AG20443 (cell line): ENCODE measurements around the gene ACAP3.
"Not testable (repeated sequence)": the region's sequence is repeated elsewhere in the genome, so short reads cannot be mapped to it uniquely, and the experiment has no call there.

ENCODE experiments used
- DNase-seq: peaks from one replicate; pipeline ENCODE4 v3.0.0; 2012; ENCODE audit warnings: low spot score, mixed read lengths

Gene ACAP3

GRCh38 chr1:1262758-1263157 lies 45.0 kb downstream of the ACAP3 start:
- DNase-seq, result no peak

- no peak for DNase-seq
Measured at GRCh38 chr1:1262071-1262470, 45.7 kb downstream of the ACAP3 start.

DNA sequence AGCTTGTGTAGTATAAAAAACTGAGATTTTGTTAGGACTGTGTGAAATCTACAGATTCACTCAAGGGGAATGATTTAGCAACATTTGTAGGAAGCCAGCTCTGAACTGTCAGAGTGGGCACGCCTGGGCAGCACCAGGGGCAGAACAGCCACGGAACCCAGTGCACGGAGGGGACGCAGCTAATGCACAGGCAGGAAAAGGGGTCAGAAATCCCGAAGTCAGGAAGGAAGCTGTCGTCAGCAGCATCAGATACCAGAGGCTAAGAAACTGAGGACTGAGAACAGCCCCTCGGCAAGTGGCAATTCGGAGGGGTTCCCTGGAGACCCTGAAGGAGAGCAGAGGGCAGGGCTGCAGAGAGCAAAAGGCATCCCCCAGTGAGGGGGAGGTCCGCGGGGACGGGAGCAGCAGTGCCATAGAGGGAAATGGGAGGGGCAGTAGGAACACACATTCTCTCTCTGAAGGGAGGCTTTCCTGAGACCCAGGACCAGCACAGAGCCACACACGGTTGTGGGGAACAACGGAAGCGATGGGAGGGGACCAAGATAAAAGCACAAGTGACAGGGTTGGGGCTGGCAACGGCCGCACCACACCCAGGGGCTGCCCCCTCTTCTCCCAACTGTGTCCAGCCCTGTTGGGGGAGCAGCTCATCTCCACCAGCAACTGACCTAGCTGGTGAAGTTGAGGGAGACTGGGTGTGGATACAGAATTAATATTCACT lies 46.7 kb downstream of the ACAP3 start:
- no peak for DNase-seq

DNA sequence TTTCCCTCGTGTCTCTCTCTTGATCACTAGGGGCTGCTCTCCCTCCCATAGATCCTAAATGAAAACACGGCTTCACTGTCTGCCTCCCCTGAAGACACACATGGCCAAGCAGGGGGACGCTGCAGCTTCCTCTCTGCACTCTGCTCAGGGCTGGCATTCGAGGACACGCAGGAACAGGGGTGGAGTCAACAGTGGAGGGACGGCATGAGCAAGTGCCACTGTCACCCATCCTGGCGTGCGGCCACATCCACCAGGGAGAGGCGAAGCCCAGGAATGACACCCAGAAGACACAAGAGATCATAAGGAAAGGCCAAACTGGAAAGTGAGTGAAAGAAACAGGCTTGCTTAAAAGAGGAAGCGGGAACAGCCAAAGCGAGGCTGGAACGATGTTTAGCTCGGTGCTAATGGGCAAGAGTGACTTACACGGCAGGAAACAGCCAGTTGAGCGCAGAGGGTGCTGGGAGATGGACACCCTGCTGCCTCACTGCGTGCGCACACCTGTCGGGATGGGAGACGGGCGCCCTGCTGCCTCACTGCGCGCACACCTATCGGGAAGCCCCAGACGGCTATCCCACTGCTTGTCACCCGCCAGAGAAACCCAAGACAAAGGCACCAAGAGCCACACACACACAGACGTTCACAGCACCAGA lies 47.7 kb downstream of the ACAP3 start:
- no peak for DNase-seq

DNA sequence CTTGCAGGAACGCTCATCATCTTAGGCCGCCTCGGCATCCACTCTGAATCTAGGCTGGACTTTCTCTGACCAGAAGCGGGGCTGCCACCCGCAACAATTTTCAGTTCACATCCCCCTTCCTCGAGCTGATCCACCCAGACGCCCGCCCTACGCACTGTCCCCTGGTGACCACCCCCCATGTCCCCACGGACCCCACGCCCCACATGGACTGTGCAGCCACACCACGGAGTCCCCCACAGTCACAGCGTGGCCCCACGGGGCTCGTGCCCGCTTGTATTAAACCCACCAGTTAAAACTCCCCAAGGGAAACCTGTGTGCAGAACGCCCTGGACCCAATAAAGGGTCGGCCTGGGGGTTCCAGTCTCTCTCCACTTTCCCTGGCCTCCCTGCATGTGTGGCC lies 48.2 kb downstream of the ACAP3 start:
- DNase-seq, result no peak

DNA sequence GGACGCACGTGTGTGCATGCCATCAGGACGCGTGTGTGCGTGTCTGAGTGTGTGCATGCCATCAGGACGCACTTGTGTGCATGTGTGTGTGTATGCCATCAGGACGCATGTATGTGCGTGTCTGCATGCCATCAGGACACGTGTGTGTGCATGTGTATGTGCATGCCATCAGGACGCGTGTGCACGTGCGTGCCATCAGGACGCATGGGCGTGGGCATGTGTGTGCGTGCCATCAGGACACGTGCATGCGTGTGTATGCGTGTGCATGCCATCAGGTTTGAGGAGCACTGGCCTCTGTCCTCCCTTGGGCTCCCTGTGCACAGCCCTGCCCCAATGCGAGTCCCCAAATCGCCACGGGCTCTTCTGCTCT lies 48.6 kb downstream of the ACAP3 start:
- DNase-seq, result no peak

DNA sequence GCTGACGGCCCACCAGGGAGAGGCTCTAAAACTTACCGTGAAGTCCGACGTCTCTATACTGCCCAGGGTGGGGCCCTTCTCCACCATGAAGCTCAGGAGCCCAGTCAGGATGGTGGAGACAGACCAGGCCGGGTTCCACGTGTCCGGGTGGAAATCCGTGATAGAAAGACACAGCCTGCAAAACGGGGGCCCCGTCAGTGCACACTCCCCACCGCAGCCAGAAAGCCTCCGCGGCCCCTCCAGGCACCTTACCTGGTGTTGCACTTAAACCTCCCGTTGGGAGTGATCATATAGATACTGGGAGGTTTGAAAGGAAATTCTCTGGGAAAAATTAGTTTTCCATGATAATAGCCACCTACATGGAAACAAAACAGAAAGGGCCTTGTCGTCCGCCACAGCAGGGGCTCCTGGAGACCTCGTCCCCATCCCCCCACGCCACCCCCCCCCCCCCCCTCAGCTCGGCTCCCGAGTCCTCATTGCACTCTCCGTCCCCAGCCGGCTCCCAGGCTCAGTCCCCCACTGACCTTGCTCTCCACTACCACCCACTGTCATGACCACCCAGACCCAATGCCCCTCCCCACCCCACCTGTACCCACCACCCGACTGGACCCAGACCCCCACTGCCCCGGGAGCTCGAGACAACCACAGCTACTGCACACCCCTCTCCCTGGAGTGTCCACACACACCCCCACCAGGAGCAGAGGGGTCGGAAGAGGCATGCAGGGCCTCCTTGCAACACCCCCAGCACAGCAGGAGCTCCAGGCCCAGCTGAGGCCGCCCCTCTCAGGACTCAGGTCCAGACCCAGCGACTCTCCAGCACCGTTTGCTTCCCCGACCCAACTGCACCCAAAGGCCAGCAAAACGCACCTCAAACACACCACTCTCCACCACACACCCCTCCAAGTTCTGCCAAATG lies 50.5 kb downstream of the ACAP3 start:
- DNase-seq, result no peak

DNA sequence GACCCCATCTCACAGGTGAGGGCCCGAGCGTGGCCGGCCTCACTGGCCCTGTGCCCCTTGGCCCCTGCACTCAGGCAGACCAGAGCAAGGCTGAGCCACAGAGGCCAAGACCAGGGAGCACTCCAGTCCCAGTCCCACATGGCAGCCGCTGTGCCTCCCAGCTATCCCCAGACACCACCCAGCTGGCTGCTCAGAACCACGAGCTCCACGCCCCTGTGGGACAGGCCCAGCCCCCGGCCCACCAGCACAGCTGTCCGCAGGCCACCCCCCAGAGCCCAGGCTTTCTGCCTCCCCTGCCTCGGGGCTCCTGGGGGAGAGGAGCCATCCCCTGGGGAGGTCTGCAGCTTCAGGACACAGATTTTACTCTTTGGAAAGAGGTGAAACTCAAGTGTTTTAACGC lies 52.1 kb downstream of the ACAP3 start:
- DNase-seq, result no peak

DNA sequence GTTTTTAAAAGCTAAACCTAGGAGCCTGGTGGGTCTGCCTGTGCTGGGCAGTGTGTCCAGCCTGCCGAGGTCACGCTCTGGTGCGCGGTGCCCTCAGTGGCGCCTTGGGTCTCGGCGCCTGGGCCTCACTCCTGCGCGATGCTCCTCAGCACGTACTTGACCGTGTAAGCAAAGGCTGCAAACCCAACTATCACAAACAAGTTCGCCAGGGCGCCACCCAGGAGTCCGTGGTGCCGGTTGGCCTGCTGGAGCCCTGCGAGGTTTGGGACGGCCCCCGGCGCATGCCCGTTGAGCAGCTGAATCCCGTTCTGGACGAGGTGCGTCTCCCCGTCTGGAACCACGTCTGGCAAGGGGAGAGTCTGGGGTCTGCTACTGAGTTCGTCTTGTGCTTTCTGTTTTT lies 52.7 kb downstream of the ACAP3 start:
- no peak for DNase-seq

GRCh38 chr1:1254667-1254998 lies 53.1 kb downstream of the ACAP3 start:
- DNase-seq, result no peak

GRCh38 chr1:1253972-1254666 lies 53.6 kb downstream of the ACAP3 start:
- DNase-seq, result no peak

- DNase-seq, result no peak
Measured at GRCh38 chr1:1253314-1253713, 54.4 kb downstream of the ACAP3 start.

- no peak for DNase-seq
Measured at GRCh38 chr1:1250786-1251284, 56.9 kb downstream of the ACAP3 start.

DNA sequence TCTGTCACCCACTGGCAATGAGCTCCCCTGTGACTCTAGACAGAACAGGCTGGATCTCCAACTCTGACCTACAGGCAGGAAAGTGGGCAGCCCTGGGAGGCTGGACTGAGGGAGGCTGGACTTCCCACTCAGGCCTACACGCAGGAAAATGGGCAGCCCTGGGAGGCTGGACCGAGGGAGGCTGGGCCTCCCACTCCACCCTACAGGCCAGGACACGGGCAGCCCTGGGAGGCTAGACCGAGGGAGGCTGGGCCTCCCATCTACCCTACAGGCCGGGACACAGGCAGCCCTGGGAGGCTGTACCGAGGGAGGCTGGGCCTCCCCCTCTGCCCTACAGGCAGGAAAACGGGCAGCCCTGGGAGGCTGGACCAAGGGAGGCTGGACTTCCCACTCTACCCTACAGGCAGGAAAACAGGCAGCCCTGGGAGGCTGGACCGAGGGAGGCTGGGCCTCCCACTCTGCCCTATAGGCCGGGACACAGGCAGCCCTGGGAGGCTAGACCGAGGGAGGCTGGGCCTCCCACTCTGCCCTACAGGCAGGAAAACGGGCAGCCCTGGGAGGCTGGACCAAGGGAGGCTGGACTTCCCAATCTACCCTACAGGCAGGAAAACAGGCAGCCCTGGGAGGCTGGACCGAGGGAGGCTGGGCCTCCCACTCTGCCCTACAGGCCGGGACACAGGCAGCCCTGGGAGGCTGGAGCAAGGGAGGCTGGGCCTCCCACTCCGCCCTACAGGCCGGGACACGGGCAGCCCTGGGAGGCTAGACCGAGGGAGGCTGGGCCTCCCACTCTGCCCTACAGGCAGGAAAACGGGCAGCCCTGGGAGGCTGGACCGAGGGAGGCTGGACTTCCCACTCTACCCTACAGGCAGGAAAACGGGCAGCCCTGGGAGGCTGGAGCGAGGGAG lies 59.5 kb downstream of the ACAP3 start:
- not testable (repeated sequence) for DNase-seq

GRCh38 chr1:1247341-1247913 lies 60.3 kb downstream of the ACAP3 start:
- no peak for DNase-seq

DNA sequence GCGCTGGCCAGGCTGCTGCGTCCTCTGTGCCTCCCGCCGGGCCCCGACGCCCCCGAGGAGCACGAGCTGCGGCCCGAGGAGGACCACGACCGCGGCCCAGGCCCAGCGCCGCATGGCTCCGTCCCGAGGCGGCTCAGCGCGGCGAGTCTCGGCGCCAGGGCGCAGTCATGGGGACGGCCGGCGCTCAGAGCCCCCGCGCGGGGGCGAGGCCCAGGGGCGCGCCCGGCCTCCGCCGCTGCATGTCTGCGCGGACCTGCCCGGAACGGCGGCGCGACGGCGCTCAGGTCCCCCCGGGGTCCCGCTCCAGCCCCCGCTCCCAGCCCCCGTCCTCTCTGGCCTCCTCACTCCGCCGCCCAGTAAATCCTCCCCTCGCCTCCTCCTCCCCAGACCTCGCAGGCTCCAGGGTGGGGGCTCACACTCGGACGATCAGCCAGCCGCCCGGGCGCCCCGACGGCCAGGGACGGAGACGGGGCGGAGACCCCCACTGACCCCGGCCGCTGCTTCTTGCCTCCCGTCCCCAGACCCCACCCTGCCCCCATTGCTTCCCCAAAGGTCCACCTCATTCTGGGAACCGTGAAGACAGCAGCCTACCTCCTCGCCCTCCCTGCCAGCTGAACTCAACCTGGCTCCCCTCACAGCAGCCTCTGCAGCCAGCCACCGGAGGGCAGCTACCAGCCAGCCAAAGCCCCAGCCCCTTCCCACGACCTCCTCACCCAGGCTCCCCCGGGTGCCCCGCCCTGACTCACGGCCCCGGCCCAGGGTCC lies 61.0 kb downstream of the ACAP3 start, which contains the start of gene C1QTNF12:
Gene C1QTNF12, minus strand, starts transcription at position 146 of the 764 bp plus-strand sequence. Its CDS starts 32 bp downstream, at position 114.
- no peak for DNase-seq

DNA sequence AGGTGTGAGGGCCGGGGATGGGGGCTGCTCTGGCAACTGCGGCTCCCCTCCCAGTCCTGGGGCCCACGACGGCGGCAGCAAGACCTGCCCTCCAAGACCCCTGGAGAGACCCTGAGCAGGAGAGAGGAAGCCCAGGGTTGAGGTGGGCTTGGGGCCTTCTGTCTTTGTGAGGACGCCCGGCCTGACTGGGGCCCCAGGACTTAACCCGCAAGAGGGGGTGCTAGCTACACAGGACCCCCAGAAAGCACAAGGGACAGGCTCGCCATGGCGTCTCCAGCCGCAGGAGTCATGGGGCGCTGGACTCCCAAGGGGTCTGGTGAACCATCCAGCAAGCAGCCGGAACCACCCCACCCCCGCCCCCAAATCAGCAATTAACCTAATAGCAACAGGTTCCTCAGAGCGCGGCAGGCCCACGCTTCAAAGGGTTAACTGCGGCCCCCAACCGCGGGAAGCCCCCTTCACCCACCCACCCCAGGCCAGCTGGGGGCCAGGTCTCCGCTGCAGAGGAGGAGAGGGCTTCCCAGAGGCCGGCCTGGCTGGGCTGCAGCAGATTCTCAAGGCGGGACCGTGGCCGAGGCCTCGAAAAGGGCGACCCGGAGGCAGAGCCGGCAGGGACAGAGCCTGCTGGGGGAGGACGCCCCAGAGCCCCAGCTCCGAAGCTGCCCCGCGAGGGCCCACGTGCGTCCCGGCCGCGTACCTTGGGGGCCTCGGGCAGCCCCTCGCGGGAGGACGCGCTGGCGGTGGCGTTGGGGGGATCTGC lies 61.7 kb downstream of the ACAP3 start:
- DNase-seq, result no peak

GRCh38 chr1:1245178-1245816 lies 62.4 kb downstream of the ACAP3 start:
- no peak for DNase-seq
